A549 (cell line): ENCODE data around the gene C16orf89. TPM values are rescaled to one million over a fixed set of nuclear protein-coding genes. Genes with fewer than 3 reads are reported as not detected.

Experiments used
- ATAC-seq, 2 experiments: fragments of 200-7000 bp in 1 of 2; fragments of >200 bp in 1 of 2; cut with Nextera tagmentation in 1 of 2; cut with Tn5 transposase in 1 of 2; 3 replicates each; pipeline versions ENCODE4 v1.8.0 to v1.9.1; 2018 to 2020; ENCODE audit warnings: mild to moderate bottlenecking in 1 of 2, moderate library complexity in 1 of 2
- CTCF ChIA-PET: fragments of 300-600 bp; sonication (Branson Sonifier 250); formaldehyde crosslinking; extraction: SDS; loops from one replicate; lab custom pipeline; 2021; ENCODE audit warnings: antibody characterized with exemption, inconsistent platforms; lab: Yijun Ruan, JAX
- POLR2A ChIA-PET: fragments of 350-600 bp; formaldehyde crosslinking; extraction: SDS; loops from one replicate; lab custom pipeline; 2021; ENCODE audit warnings: antibody characterized with exemption, inconsistent platforms; lab: Yijun Ruan, JAX
- DNase-seq, 2 experiments: peaks; one replicate each; pipeline versions ENCODE4 v3.0.0 to v3.0.0-alpha.2; 2011 to 2016; ENCODE audit warnings: low read depth in 1 of 2, low spot score in 1 of 2
- FAIRE-seq: peaks from 2 replicates; lab custom pipeline; 2011; peaks lifted over from hg19 to GRCh38; lab: Jason Lieb, UNC
- H3K27ac ChIP-seq, 2 experiments: fragments of >200 bp; sonication (Bioruptor Twin); formaldehyde crosslinking; 3 replicates each; pipeline ENCODE4 v1.5.1; 2016 to 2017
- H3K4me1 ChIP-seq: fragments of >200 bp; sonication (Bioruptor Twin); formaldehyde crosslinking; 3 replicates; pipeline ENCODE4 v1.6.1; 2016
- H3K4me2 ChIP-seq: fragments of >200 bp; sonication (Bioruptor Twin); formaldehyde crosslinking; 3 replicates; pipeline ENCODE4 v1.6.1; 2016
- H3K4me3 ChIP-seq: fragments of >200 bp; sonication (Bioruptor Twin); formaldehyde crosslinking; 3 replicates; pipeline ENCODE4 v1.5.1; 2016
- H3K9me3 ChIP-seq: fragments of >200 bp; sonication (Bioruptor Twin); formaldehyde crosslinking; 3 replicates; pipeline ENCODE4 v1.6.1; 2016
- CBX2 ChIP-seq: fragments of 200-600 bp; sonication (generic); IDR thresholded peaks from 2 replicates; pipeline ENCODE4 v1.6.1; 2016; ENCODE audit warnings: low read depth, mild to moderate bottlenecking, borderline replicate concordance
- CHD4 ChIP-seq: fragments of 200-600 bp; sonication (generic); IDR thresholded peaks from 2 replicates; pipeline ENCODE4 v1.6.1; 2016; ENCODE audit warnings: antibody characterized with exemption, mild to moderate bottlenecking, borderline replicate concordance
- ELK1 ChIP-seq: fragments of 150-350 bp; IDR thresholded peaks from 2 replicates; pipeline ENCODE4 v1.6.1; 2014; ENCODE audit warnings: low read depth, mild to moderate bottlenecking, low read length
- ESRRA ChIP-seq: fragments of 150-350 bp; IDR thresholded peaks from 2 replicates; pipeline ENCODE4 v1.6.1; 2014; ENCODE audit warnings: mild to moderate bottlenecking, low read length, borderline replicate concordance
- FOSB ChIP-seq: fragments of 250-450 bp; sonication (Bioruptor Pico); IDR thresholded peaks from 2 replicates; pipeline ENCODE4 v1.5.0; 2020; ENCODE audit warnings: mild to moderate bottlenecking, moderate library complexity
- FOSL2 ChIP-seq, 2 experiments: fragments of 450-650 bp in 1 of 2; fragments of >200 bp in 1 of 2; sonication (Bioruptor Twin) in 1 of 2; formaldehyde crosslinking; IDR thresholded peaks; 2 replicates each; pipeline versions ENCODE4 v1.5.0 to v1.6.1; 2016 to 2020; ENCODE audit warnings: mild to moderate bottlenecking in 1 of 2, moderate library complexity in 1 of 2
- HDAC2 ChIP-seq: fragments of 200-600 bp; sonication (generic); IDR thresholded peaks from 2 replicates; pipeline ENCODE4 v1.6.1; 2016
- HEYL ChIP-seq: fragments of 250-450 bp; sonication (Bioruptor Pico); IDR thresholded peaks from 2 replicates; pipeline ENCODE4 v1.8.0; 2021; ENCODE audit warnings: mild to moderate bottlenecking, moderate library complexity
- HOXB5 ChIP-seq: fragments of 250-450 bp; sonication (Bioruptor Pico); IDR thresholded peaks from 2 replicates; pipeline ENCODE4 v1.5.0; 2020; ENCODE audit warnings: mild to moderate bottlenecking, moderate library complexity
- MAFK ChIP-seq: fragments of 450-650 bp; IDR thresholded peaks from 2 replicates; pipeline ENCODE4 v1.6.1; 2014; ENCODE audit not compliant: partially characterized antibody
- MYC ChIP-seq: IDR thresholded peaks from 2 replicates; pipeline ENCODE4 v1.6.1; 2012; ENCODE audit warnings: mild to moderate bottlenecking, inconsistent platforms, low read length, improper control_type of control experiment, borderline replicate concordance
- PHF8 ChIP-seq: fragments of 200-600 bp; sonication (generic); IDR thresholded peaks from 2 replicates; pipeline ENCODE4 v1.6.1; 2016; ENCODE audit warnings: low read depth, mild to moderate bottlenecking, antibody characterized with exemption, moderate library complexity, borderline replicate concordance
- RFX5 ChIP-seq: fragments of 450-650 bp; IDR thresholded peaks from 2 replicates; pipeline ENCODE4 v1.7.1; 2014; ENCODE audit warnings: antibody characterized with exemption, mild to moderate bottlenecking, moderate library complexity
- TP53 ChIP-seq: fragments of 250-450 bp; sonication (Bioruptor Pico); IDR thresholded peaks from 2 replicates; pipeline ENCODE4 v1.5.0; 2021; ENCODE audit warnings: mild to moderate bottlenecking, moderate library complexity
- WGBS: methylation state at CpG from one replicate; pipeline ENCODE4 v1.1.6; 2017; ENCODE audit errors: missing lambda C conversion rate; 5-methylcytosine and 5-hydroxymethylcytosine counted together
- polyA plus RNA-seq, 4 experiments: library from polyadenylated mRNA; depleted of rRNA in 3 of 4; stranded (reverse); fragments of >200 nt; fragmentation: RNase III in 1 of 4; extraction: RNeasy Plus Mini Kit Qiagen cat#74134 plus additional on column Dnase treatment in 1 of 4; gene quantifications; 2 replicates in 3 of 4; 3 replicates in 1 of 4; pipeline ENCODE4 v1.2.3, GENCODE V29; 2011 to 2017
- TF ChIP-seq, protein P1 (sequence below): fragments of 200-600 bp; sonication (generic); IDR thresholded peaks from 2 replicates; pipeline ENCODE4 v1.6.1; 2016; ENCODE audit warnings: antibody characterized with exemption, mild to moderate bottlenecking, moderate library complexity

The C16orf89 gene
- polyA plus RNA-seq, 2 of the 4 experiments (the other 2 are of a cell fraction) = not detected

GRCh38 chr16:5042574-5043171, 23.1 kb downstream of the C16orf89 start:
- TF ChIP-seq, protein P1, sequence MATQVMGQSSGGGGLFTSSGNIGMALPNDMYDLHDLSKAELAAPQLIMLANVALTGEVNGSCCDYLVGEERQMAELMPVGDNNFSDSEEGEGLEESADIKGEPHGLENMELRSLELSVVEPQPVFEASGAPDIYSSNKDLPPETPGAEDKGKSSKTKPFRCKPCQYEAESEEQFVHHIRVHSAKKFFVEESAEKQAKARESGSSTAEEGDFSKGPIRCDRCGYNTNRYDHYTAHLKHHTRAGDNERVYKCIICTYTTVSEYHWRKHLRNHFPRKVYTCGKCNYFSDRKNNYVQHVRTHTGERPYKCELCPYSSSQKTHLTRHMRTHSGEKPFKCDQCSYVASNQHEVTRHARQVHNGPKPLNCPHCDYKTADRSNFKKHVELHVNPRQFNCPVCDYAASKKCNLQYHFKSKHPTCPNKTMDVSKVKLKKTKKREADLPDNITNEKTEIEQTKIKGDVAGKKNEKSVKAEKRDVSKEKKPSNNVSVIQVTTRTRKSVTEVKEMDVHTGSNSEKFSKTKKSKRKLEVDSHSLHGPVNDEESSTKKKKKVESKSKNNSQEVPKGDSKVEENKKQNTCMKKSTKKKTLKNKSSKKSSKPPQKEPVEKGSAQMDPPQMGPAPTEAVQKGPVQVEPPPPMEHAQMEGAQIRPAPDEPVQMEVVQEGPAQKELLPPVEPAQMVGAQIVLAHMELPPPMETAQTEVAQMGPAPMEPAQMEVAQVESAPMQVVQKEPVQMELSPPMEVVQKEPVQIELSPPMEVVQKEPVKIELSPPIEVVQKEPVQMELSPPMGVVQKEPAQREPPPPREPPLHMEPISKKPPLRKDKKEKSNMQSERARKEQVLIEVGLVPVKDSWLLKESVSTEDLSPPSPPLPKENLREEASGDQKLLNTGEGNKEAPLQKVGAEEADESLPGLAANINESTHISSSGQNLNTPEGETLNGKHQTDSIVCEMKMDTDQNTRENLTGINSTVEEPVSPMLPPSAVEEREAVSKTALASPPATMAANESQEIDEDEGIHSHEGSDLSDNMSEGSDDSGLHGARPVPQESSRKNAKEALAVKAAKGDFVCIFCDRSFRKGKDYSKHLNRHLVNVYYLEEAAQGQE = peak; percentile 59; the same call in 1 of the 2 replicates
- TF ChIP-seq RFX5 = no peak
- TF ChIP-seq FOSB (CRISPR knock-in tag) = no peak
- no peak for TF ChIP-seq MYC
- no peak for TF ChIP-seq HDAC2
- WGBS = 17% methylated on average over 14 of the region's 14 CpGs
- H3K4me2 ChIP-seq = peak overlapping the region; percentile 2; the same call in 1 of the 3 replicates
- ChIA-PET POLR2A (interaction anchor here (0.6 to 1.2 kb wide), 2 partner anchors 8 to 427 kb away, joined by 4 to 5 read pairs; partner anchors contain the start of gene NAGPA), CTCF (interaction anchor here (0.8 to 1.3 kb wide), 4 partner anchors 15 to 22 kb away, joined by 3 to 7 read pairs (median 4); no protein-coding TSS in a partner anchor)
- H3K4me3 ChIP-seq = no peak overlapping the region
- H3K4me1 ChIP-seq = peaks cover 3% of the 10 kb centered on the region; the same call in 1 of the 3 replicates
- ATAC-seq (peak; percentile 48 to 62; a peak in 5 of 6 replicates), DNase-seq (no peak), FAIRE-seq (no peak)
- H3K9me3 ChIP-seq = no peaks in the 10 kb centered on the region
- H3K27ac ChIP-seq = no peak overlapping the region

- WGBS = 25% methylated on average over 12 of the region's 12 CpGs
- DNase-seq (no peak), ATAC-seq (peak; percentile 72 to 78), FAIRE-seq (no peak)
- H3K4me2 ChIP-seq = peak overlapping the region; percentile 21; the same call in 1 of the 3 replicates
- no peak for TF ChIP-seq FOSL2 (IDR thresholded peaks at IDR 0.05)
- TF ChIP-seq FOSL2 (CRISPR knock-in tag; IDR thresholded peaks at IDR 0.05) = peak; percentile 36; the same call in 1 of the 2 replicates
- TF ChIP-seq FOSB (CRISPR knock-in tag) = no peak
- TF ChIP-seq CBX2 = no peak
- no peak for TF ChIP-seq ESRRA
- H3K4me3 ChIP-seq = no peak overlapping the region
- no peak overlapping the region for H3K27ac ChIP-seq
- POLR2A ChIA-PET = no interaction called here
- H3K4me1 ChIP-seq = peaks cover 3% of the 10 kb centered on the region; the same call in 1 of the 3 replicates
- CTCF ChIA-PET = interaction anchor here (0.9 to 1.3 kb wide), 2 partner anchors 17 to 23 kb away, joined by 3 to 4 read pairs; no protein-coding TSS in a partner anchor
- H3K9me3 ChIP-seq = no peaks in the 10 kb centered on the region
Measured at GRCh38 chr16:5041600-5042133, 24.1 kb downstream of the C16orf89 start.

DNA sequence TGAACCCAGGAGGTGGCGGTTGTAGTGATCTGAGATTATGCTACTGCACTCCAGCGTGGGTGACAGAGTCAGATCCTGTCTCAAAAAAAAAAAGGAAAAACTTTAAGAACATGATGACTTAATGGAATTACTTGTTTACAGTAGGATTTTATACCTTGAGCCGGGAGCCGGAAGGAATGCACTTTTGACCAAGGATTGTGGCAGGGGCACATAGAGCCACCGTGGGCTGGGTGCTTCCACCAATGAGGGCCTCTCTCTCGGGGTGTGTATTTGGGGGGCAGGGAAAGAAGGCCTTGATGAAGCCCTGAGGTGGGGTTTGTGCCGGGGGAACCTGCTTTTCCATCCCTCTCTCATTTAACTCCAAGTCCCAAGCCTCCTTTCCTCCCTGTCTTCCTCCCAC, 25.3 kb downstream of the C16orf89 start:
- FAIRE-seq (no peak), ATAC-seq (no peak), DNase-seq (no peak)
- 30% methylated on average over 7 of the region's 7 CpGs for WGBS
- Histone ChIP-seq H3K27ac (no peak overlapping the region), H3K4me3 (no peak overlapping the region), H3K4me2 (no peak overlapping the region), H3K9me3 (no peaks in the 10 kb centered on the region), H3K4me1 (peaks cover 3% of the 10 kb centered on the region; the same call in 1 of the 3 replicates)
- CTCF ChIA-PET = interaction anchor here (0.5 to 1.6 kb wide), 3 partner anchors 14 to 491 kb away, joined by 3 to 4 read pairs (median 3); no protein-coding TSS in a partner anchor
- TF ChIP-seq HEYL (CRISPR knock-in tag) (no peak), MAFK (no peak), PHF8 (no peak), CHD4 (no peak), HOXB5 (no peak), TP53 (CRISPR knock-in tag) (no peak), ELK1 (no peak)
- POLR2A ChIA-PET = no interaction called here
